Endodermal cell (in vitro differentiated cells): ENCODE results near the gene MFAP1. TPM values are rescaled to one million over a fixed set of nuclear protein-coding genes. Genes with fewer than 3 reads are reported as not detected.
"Not testable (repeated sequence)": the region's sequence is repeated elsewhere in the genome, so short reads cannot be mapped to it uniquely, and the experiment has no call there.

ENCODE experiments used
- DNase-seq: peaks from one replicate; pipeline ENCODE4 v3.0.0-alpha.2; 2017
- H3K27ac ChIP-seq: 2 replicates; pipeline ENCODE4 v1.5.1; 2013; ENCODE audit warnings: mild to moderate bottlenecking, low read depth, low read length, moderate library complexity
- H3K27me3 ChIP-seq: 2 replicates; pipeline ENCODE4 v1.6.1; 2013; ENCODE audit warnings: mild to moderate bottlenecking, low read length, moderate library complexity; ENCODE audit not compliant: insufficient read depth, control insufficient read depth, poor library complexity, severe bottlenecking
- H3K36me3 ChIP-seq: 2 replicates; pipeline ENCODE4 v1.7.0; 2013; ENCODE audit warnings: mild to moderate bottlenecking, low read length, moderate library complexity; ENCODE audit not compliant: control insufficient read depth, insufficient read depth
- H3K4me1 ChIP-seq: one replicate; pipeline ENCODE4 v1.7.0; 2013; ENCODE audit warnings: low read length; ENCODE audit not compliant: control insufficient read depth, insufficient read depth
- H3K4me3 ChIP-seq: 2 replicates; pipeline ENCODE4 v1.5.1; 2013; ENCODE audit warnings: mild to moderate bottlenecking, low read length, moderate library complexity
- H3K9ac ChIP-seq: 2 replicates; pipeline ENCODE4 v1.6.1; 2013; ENCODE audit warnings: mild to moderate bottlenecking, low read length, moderate library complexity; ENCODE audit not compliant: poor library complexity, severe bottlenecking; ENCODE audit errors: extremely low read depth
- H3K9me3 ChIP-seq: 2 replicates; pipeline ENCODE4 v1.6.1; 2013; ENCODE audit warnings: mild to moderate bottlenecking, low read length, moderate library complexity; ENCODE audit not compliant: control insufficient read depth
- H3K27ac Mint-ChIP-seq: 2 replicates; pipeline ENCODE4 v1.8.0; 2020; ENCODE audit warnings: mixed read lengths
- H3K27me3 Mint-ChIP-seq: 2 replicates; pipeline ENCODE4 v1.8.0; 2021; ENCODE audit warnings: mild to moderate bottlenecking, mixed read lengths; ENCODE audit not compliant: insufficient read depth
- H3K36me3 Mint-ChIP-seq: 2 replicates; pipeline ENCODE4 v1.8.0; 2020; ENCODE audit warnings: low read depth, mixed read lengths
- H3K4me1 Mint-ChIP-seq: 2 replicates; pipeline ENCODE4 v1.8.0; 2020; ENCODE audit warnings: mixed read lengths
- H3K4me3 Mint-ChIP-seq: 2 replicates; pipeline ENCODE4 v1.8.0; 2020; ENCODE audit warnings: mild to moderate bottlenecking, moderate library complexity, mixed read lengths
- H3K9me3 Mint-ChIP-seq: 2 replicates; pipeline ENCODE4 v1.8.0; 2020; ENCODE audit warnings: mild to moderate bottlenecking, mixed read lengths
- WGBS, 2 experiments: methylation state at CpG; one replicate each; pipeline versions ENCODE4 v1.1.5 to v1.1.7; 2013; ENCODE audit warnings: missing lambda C conversion rate in 2 of 2, mixed read lengths in 1 of 2; ENCODE audit not compliant: insufficient coverage in 1 of 2, insufficient read length in 1 of 2; 5-methylcytosine and 5-hydroxymethylcytosine counted together
- total RNA-seq, 2 donors: library from RNA; stranded (reverse); fragmentation: NEBNext Ultra II Directional in 1 of 2; extraction: Animal tissue kit (Norgen Biotek cat#: 25700) in 1 of 2; gene quantifications; 2 replicates in 1 of 2; 3 replicates in 1 of 2; pipeline ENCODE4 v1.2.1, GENCODE V29; 2021
- TF ChIP-seq, protein P1 (sequence below): fragments of 200-600 bp; sonication (generic); conservative IDR thresholded peaks from 2 replicates; pipeline ENCODE4 v1.5.0; 2021; ENCODE audit warnings: antibody characterized with exemption, mild to moderate bottlenecking

MFAP1 gene
- total RNA-seq, 2 donors from 2014 or later: 35.3 to 48.5 TPM

DNA sequence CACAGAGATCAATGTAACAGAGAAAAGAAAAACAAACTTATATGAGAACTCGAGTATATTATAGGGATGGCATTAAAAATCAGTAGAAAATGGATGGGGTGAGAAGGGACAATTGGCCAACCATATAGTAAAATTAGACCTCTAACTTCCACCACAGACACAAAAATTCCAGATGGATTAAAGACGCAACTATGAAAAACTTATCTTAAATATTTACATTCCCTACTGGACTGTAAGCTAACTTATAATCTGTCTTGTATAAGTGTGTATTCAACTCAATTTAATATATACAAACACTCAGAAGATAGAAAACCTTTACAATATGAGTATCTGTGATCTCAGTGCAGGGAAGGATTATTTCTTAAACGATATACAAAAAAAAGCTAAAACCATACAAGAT lies 3.0 kb downstream of the MFAP1 start:
- Mint-ChIP-seq H3K27me3 (peaks cover 3% of the 10 kb centered on the region), H3K27ac (no peak overlapping the region), H3K4me3 (no peak overlapping the region), H3K36me3 (peaks cover 37% of the 10 kb centered on the region), H3K4me1 (no peaks in the 10 kb centered on the region), H3K9me3 (peaks cover 4% of the 10 kb centered on the region)
- H3K27me3 ChIP-seq: no peaks in the 10 kb centered on the region
- no peak for DNase-seq
- H3K36me3 ChIP-seq: peaks cover 41% of the 10 kb centered on the region
- TF ChIP-seq, protein P1, sequence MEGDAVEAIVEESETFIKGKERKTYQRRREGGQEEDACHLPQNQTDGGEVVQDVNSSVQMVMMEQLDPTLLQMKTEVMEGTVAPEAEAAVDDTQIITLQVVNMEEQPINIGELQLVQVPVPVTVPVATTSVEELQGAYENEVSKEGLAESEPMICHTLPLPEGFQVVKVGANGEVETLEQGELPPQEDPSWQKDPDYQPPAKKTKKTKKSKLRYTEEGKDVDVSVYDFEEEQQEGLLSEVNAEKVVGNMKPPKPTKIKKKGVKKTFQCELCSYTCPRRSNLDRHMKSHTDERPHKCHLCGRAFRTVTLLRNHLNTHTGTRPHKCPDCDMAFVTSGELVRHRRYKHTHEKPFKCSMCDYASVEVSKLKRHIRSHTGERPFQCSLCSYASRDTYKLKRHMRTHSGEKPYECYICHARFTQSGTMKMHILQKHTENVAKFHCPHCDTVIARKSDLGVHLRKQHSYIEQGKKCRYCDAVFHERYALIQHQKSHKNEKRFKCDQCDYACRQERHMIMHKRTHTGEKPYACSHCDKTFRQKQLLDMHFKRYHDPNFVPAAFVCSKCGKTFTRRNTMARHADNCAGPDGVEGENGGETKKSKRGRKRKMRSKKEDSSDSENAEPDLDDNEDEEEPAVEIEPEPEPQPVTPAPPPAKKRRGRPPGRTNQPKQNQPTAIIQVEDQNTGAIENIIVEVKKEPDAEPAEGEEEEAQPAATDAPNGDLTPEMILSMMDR: no peak
- WGBS, 2 experiments: 82% methylated on average over 2 of the region's 3 CpGs; no CpG with 5 or more reads in 1 of the 2 experiments
- peak overlapping the region; percentile 10 for H3K4me3 ChIP-seq
- H3K9ac ChIP-seq: no peak overlapping the region
- no peaks in the 10 kb centered on the region for H3K4me1 ChIP-seq
- H3K27ac ChIP-seq: no peak overlapping the region
- peaks cover 7% of the 10 kb centered on the region for H3K9me3 ChIP-seq

DNA sequence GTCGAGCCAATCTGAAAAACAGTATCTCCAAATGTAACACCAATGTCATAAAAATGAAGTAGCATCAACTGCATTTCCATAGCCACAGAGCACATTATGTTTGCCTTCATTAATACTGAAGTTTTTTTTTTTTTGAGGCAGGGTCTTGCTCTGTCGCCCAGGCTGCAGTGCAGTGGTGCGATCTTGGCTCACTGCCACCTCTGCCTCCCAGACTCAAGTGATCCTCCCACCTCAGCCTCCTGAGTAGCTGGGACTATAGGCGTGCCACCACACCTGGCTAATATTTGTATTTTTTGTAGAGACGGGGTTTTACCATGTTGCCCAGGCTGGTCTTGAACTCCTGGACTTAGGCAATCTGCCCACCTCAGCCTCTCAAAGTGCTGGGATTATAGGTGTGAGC lies 9.4 kb downstream of the MFAP1 start:
- not testable (repeated sequence) for H3K27ac Mint-ChIP-seq

DNA sequence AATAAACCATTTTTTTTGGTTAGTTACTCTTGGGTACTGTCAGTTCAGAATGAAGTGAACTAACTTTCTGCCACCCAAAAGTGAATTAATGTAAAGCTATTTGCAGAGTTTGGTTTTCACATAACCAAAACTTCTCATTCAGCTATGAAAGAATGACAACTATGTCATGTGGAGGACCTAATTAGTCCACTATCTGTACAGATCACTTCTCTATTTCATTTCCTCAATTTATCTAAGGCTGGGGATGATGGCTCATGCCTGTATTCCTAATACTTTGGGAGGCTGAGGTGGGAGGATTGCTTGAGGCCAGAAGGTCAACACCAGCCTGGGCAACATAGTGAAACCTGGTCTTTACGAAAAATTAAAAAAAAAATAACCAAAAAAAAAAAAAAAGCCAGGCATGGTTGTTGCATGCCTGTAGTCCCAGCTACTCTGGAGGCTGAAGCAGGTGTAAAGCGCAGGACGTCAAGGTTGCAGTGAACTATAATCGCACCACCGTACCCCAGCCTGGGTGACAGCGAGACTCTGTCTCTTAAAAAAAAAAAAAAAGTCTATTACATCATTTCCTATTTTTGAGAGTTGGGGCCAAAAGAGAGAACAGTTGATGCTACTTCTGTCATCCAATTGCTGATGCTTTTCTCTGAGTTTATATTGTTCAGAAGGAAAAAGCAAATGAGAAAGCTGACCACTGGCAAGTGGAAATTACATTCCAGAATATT lies 15.4 kb downstream of the MFAP1 start:
- H3K4me1 Mint-ChIP-seq: no peaks in the 10 kb centered on the region

More for the DNA sequence above, 9.4 kb downstream of the MFAP1 start:
- H3K9ac ChIP-seq, H3K9me3 ChIP-seq, H3K27ac ChIP-seq, H3K4me3 Mint-ChIP-seq, H3K4me1 Mint-ChIP-seq, H3K4me3 ChIP-seq, H3K9me3 Mint-ChIP-seq, H3K4me1 ChIP-seq, H3K27me3 ChIP-seq, DNase-seq, H3K27me3 Mint-ChIP-seq: not testable (repeated sequence)
- H3K36me3 ChIP-seq: peaks cover 74% of the 10 kb centered on the region
- 97 to 100% methylated on average over 3 to 5 of the region's 5 CpGs for WGBS, 2 experiments
- peaks cover 67% of the 10 kb centered on the region for H3K36me3 Mint-ChIP-seq

More for the DNA sequence above, 15.4 kb downstream of the MFAP1 start:
- H3K4me1 ChIP-seq: no peaks in the 10 kb centered on the region
- H3K9me3 ChIP-seq: no peaks in the 10 kb centered on the region
- H3K9ac ChIP-seq: no peak overlapping the region
- DNase-seq: no peak
- H3K27me3 Mint-ChIP-seq: no peaks in the 10 kb centered on the region
- no peak overlapping the region for H3K27ac Mint-ChIP-seq
- H3K9me3 Mint-ChIP-seq: no peaks in the 10 kb centered on the region
- 88 to 98% methylated on average over 5 to 6 of the region's 6 CpGs for WGBS, 2 experiments
- peaks cover 83% of the 10 kb centered on the region for H3K36me3 ChIP-seq
- no peak overlapping the region for H3K4me3 Mint-ChIP-seq
- no peak overlapping the region for H3K27ac ChIP-seq
- peaks cover 84% of the 10 kb centered on the region for H3K36me3 Mint-ChIP-seq
- no peak overlapping the region for H3K4me3 ChIP-seq
- no peaks in the 10 kb centered on the region for H3K27me3 ChIP-seq
- TF ChIP-seq, protein P1: no peak
